ENCODE measurements around the gene USP25.

The USP25 gene

GRCh38 chr21:15686506-15686905 is 43.3 kb upstream of the USP25 start:
- H3K4me2 ChIP-seq (ENCODE audit: insufficient read depth, low read length): no peak overlapping the region
- no peak overlapping the region for H2AFZ ChIP-seq (ENCODE audit: low read depth, low read length)
- H3K27ac ChIP-seq (ENCODE audit: low read length): no peak overlapping the region
- DNase-seq: no peak
- H3K9me3 ChIP-seq (ENCODE audit: insufficient read depth, low read length, severe bottlenecking): no peaks in the 10 kb centered on the region
- no peaks in the 10 kb centered on the region for H4K20me1 ChIP-seq (ENCODE audit: insufficient read depth, low read length)
- no peaks in the 10 kb centered on the region for H3K27me3 ChIP-seq (ENCODE audit: insufficient read depth, low read length, poor library complexity)
- H3K9ac ChIP-seq (ENCODE audit: low read depth, low read length): no peak overlapping the region
- ATAC-seq (ENCODE audit: insufficient read depth, low read depth): no peak
- H3K4me1 ChIP-seq (ENCODE audit: insufficient read depth, low read length): peaks cover 9% of the 10 kb centered on the region; the same call in 1 of the 2 replicates
- no peaks in the 10 kb centered on the region for H3K79me2 ChIP-seq (ENCODE audit: insufficient read depth, low read length)
- TF ChIP-seq EZH2 (IDR thresholded peaks at IDR 0.05; ENCODE audit: borderline replicate concordance, low read depth, low read length, severe bottlenecking): no peak
- TF ChIP-seq, protein P1, sequence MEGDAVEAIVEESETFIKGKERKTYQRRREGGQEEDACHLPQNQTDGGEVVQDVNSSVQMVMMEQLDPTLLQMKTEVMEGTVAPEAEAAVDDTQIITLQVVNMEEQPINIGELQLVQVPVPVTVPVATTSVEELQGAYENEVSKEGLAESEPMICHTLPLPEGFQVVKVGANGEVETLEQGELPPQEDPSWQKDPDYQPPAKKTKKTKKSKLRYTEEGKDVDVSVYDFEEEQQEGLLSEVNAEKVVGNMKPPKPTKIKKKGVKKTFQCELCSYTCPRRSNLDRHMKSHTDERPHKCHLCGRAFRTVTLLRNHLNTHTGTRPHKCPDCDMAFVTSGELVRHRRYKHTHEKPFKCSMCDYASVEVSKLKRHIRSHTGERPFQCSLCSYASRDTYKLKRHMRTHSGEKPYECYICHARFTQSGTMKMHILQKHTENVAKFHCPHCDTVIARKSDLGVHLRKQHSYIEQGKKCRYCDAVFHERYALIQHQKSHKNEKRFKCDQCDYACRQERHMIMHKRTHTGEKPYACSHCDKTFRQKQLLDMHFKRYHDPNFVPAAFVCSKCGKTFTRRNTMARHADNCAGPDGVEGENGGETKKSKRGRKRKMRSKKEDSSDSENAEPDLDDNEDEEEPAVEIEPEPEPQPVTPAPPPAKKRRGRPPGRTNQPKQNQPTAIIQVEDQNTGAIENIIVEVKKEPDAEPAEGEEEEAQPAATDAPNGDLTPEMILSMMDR (IDR thresholded peaks at IDR 0.05; ENCODE audit: borderline replicate concordance, extremely low read depth, low read length, poor library complexity, severe bottlenecking): no peak
- H3K36me3 ChIP-seq (ENCODE audit: insufficient read depth, low read length): no peaks in the 10 kb centered on the region
- no peak overlapping the region for H3K4me3 ChIP-seq (ENCODE audit: low read depth in 1 of 2, low read length in 2 of 2)

- H3K4me1 ChIP-seq (ENCODE audit: insufficient read depth, low read length): peaks cover 4% of the 10 kb centered on the region; the same call in 1 of the 2 replicates
- no peak overlapping the region for H3K4me3 ChIP-seq (ENCODE audit: low read depth in 1 of 2, low read length in 2 of 2)
- no peaks in the 10 kb centered on the region for H4K20me1 ChIP-seq (ENCODE audit: insufficient read depth, low read length)
- DNase-seq: no peak
- no peak overlapping the region for H3K4me2 ChIP-seq (ENCODE audit: insufficient read depth, low read length)
- no peak overlapping the region for H3K9ac ChIP-seq (ENCODE audit: low read depth, low read length)
- no peaks in the 10 kb centered on the region for H3K79me2 ChIP-seq (ENCODE audit: insufficient read depth, low read length)
- TF ChIP-seq, protein P1 (IDR thresholded peaks at IDR 0.05; ENCODE audit: borderline replicate concordance, extremely low read depth, low read length, poor library complexity, severe bottlenecking): no peak
- TF ChIP-seq EZH2 (IDR thresholded peaks at IDR 0.05; ENCODE audit: borderline replicate concordance, low read depth, low read length, severe bottlenecking): no peak
- no peak overlapping the region for H3K27ac ChIP-seq (ENCODE audit: low read length)
- H2AFZ ChIP-seq (ENCODE audit: low read depth, low read length): no peak overlapping the region
- H3K36me3 ChIP-seq (ENCODE audit: insufficient read depth, low read length): no peaks in the 10 kb centered on the region
- no peak for ATAC-seq (ENCODE audit: insufficient read depth, low read depth)
- H3K27me3 ChIP-seq (ENCODE audit: insufficient read depth, low read length, poor library complexity): no peaks in the 10 kb centered on the region
- H3K9me3 ChIP-seq (ENCODE audit: insufficient read depth, low read length, severe bottlenecking): no peaks in the 10 kb centered on the region
Measured at GRCh38 chr21:15687208-15687607, 42.6 kb upstream of the USP25 start.

DNA sequence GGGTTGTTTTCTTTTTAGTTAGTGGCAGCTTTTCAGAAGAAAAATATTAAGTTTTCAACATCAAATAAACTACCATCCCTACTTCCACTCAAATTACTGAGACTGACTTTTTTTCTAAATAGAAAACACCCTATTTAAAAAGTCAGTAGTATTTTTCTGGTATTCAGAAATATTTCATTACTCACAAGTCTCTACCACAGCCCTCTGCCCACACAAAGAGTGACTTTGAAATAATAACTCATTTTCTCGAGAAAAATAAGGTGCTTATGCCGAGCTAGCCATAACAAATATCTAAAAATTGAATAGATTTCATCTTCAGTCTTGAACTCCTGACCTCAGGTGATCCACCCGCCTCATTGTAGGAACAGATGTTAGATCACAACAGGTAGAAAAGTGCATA is 41.8 kb upstream of the USP25 start:
- TF ChIP-seq EZH2 (IDR thresholded peaks at IDR 0.05; ENCODE audit: borderline replicate concordance, low read depth, low read length, severe bottlenecking): no peak
- TF ChIP-seq, protein P1 (IDR thresholded peaks at IDR 0.05; ENCODE audit: borderline replicate concordance, extremely low read depth, low read length, poor library complexity, severe bottlenecking): no peak
- H3K27me3 ChIP-seq (ENCODE audit: insufficient read depth, low read length, poor library complexity): no peaks in the 10 kb centered on the region
- H3K4me2 ChIP-seq (ENCODE audit: insufficient read depth, low read length): no peak overlapping the region
- H3K4me1 ChIP-seq (ENCODE audit: insufficient read depth, low read length): no peaks in the 10 kb centered on the region
- H2AFZ ChIP-seq (ENCODE audit: low read depth, low read length): no peak overlapping the region
- no peaks in the 10 kb centered on the region for H4K20me1 ChIP-seq (ENCODE audit: insufficient read depth, low read length)
- H3K79me2 ChIP-seq (ENCODE audit: insufficient read depth, low read length): no peaks in the 10 kb centered on the region
- H3K27ac ChIP-seq (ENCODE audit: low read length): no peak overlapping the region
- no peaks in the 10 kb centered on the region for H3K9me3 ChIP-seq (ENCODE audit: insufficient read depth, low read length, severe bottlenecking)
- DNase-seq (no peak), ATAC-seq (ENCODE audit: insufficient read depth, low read depth) (no peak)
- no peaks in the 10 kb centered on the region for H3K36me3 ChIP-seq (ENCODE audit: insufficient read depth, low read length)
- no peak overlapping the region for H3K9ac ChIP-seq (ENCODE audit: low read depth, low read length)
- H3K4me3 ChIP-seq (ENCODE audit: low read depth in 1 of 2, low read length in 2 of 2): no peak overlapping the region

- no peaks in the 10 kb centered on the region for H4K20me1 ChIP-seq (ENCODE audit: insufficient read depth, low read length)
- H3K27ac ChIP-seq (ENCODE audit: low read length): no peak overlapping the region
- no peaks in the 10 kb centered on the region for H3K9me3 ChIP-seq (ENCODE audit: insufficient read depth, low read length, severe bottlenecking)
- H3K9ac ChIP-seq (ENCODE audit: low read depth, low read length): no peak overlapping the region
- no peaks in the 10 kb centered on the region for H3K27me3 ChIP-seq (ENCODE audit: insufficient read depth, low read length, poor library complexity)
- TF ChIP-seq, protein P1 (IDR thresholded peaks at IDR 0.05; ENCODE audit: borderline replicate concordance, extremely low read depth, low read length, poor library complexity, severe bottlenecking): no peak
- no peak for TF ChIP-seq EZH2 (IDR thresholded peaks at IDR 0.05; ENCODE audit: borderline replicate concordance, low read depth, low read length, severe bottlenecking)
- H3K36me3 ChIP-seq (ENCODE audit: insufficient read depth, low read length): no peaks in the 10 kb centered on the region
- DNase-seq (no peak), ATAC-seq (ENCODE audit: insufficient read depth, low read depth) (no peak)
- no peaks in the 10 kb centered on the region for H3K4me1 ChIP-seq (ENCODE audit: insufficient read depth, low read length)
- H3K79me2 ChIP-seq (ENCODE audit: insufficient read depth, low read length): no peaks in the 10 kb centered on the region
- H3K4me2 ChIP-seq (ENCODE audit: insufficient read depth, low read length): no peak overlapping the region
- H2AFZ ChIP-seq (ENCODE audit: low read depth, low read length): no peak overlapping the region
- H3K4me3 ChIP-seq (ENCODE audit: low read depth in 1 of 2, low read length in 2 of 2): no peak overlapping the region
Measured at GRCh38 chr21:15688809-15689208, 41.0 kb upstream of the USP25 start.

All from DND-41 (cell line).